ENCODE data around the gene PDE4A.

DNA sequence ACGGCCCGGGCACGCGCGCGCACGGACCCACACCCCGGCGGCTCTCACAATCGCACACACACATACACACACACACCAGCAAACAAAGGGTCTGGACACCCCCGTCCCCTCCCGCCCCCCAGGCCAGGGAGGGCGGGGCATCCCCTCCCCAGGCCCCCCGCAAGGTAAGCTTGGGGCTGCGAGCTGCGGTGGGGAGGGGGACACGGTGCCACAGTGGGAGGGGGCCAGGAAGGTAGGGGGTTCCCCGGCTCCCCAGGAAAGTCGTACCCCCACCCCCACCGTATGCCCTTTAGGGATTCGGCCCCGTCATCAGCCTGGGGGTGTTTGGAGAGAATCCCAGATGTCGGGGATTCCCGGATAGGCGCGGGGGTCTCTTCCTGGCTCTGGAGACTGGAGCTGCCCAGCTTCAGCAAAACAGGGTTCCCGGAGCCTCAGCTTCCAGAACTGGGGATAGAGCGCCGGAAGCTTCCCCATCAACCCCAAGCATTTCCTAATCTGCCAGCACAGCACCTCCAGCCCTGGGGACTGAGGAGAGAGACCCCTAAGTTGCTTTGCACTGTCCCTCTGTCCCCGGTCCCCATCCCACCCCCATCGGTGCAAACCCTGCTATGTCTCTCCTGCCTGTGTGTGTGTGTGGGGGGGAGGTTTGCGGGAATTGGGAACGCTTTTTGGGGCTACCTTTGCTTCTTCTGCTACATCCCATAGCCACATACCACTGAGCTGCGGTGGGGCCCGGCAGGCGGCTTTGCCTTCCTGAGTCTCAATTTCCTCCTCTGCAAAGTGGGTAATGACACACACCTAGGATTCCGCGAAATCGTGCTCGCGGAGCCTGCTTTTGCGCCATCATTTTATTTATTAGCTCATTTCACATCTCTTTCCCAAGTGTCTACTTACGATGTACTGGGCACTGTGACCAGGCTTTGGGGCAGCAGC is 15.2 kb upstream of the PDE4A start:
- TF ChIP-seq, protein P1, sequence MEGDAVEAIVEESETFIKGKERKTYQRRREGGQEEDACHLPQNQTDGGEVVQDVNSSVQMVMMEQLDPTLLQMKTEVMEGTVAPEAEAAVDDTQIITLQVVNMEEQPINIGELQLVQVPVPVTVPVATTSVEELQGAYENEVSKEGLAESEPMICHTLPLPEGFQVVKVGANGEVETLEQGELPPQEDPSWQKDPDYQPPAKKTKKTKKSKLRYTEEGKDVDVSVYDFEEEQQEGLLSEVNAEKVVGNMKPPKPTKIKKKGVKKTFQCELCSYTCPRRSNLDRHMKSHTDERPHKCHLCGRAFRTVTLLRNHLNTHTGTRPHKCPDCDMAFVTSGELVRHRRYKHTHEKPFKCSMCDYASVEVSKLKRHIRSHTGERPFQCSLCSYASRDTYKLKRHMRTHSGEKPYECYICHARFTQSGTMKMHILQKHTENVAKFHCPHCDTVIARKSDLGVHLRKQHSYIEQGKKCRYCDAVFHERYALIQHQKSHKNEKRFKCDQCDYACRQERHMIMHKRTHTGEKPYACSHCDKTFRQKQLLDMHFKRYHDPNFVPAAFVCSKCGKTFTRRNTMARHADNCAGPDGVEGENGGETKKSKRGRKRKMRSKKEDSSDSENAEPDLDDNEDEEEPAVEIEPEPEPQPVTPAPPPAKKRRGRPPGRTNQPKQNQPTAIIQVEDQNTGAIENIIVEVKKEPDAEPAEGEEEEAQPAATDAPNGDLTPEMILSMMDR (conservative IDR thresholded peaks at IDR 0.05) = no peak
- TF ChIP-seq EZH2 (IDR thresholded peaks at IDR 0.05; ENCODE audit: low read depth) = no peak

Measured in PC-9 (cell line).